ENCODE measurements around the gene LRIF1.

DNA sequence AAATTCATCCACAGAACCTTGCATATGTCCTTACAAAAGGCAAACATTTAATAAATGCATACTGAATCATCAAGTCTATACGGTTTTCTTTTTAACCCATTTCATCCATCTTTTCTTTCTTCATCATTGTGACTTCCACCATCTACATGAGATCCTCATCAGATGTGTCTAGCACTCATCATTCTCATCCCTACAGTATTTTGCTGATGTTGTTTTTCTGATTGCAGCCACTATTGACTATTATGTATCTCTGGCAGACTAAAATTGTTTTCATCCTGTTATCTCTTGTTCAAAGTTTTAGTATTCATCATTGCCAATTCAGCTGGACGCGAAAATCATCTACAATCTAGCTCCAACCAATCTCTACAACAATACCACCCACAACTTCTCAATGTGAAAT, 5.9 kb downstream of the LRIF1 start:
- TF ChIP-seq, protein P1, sequence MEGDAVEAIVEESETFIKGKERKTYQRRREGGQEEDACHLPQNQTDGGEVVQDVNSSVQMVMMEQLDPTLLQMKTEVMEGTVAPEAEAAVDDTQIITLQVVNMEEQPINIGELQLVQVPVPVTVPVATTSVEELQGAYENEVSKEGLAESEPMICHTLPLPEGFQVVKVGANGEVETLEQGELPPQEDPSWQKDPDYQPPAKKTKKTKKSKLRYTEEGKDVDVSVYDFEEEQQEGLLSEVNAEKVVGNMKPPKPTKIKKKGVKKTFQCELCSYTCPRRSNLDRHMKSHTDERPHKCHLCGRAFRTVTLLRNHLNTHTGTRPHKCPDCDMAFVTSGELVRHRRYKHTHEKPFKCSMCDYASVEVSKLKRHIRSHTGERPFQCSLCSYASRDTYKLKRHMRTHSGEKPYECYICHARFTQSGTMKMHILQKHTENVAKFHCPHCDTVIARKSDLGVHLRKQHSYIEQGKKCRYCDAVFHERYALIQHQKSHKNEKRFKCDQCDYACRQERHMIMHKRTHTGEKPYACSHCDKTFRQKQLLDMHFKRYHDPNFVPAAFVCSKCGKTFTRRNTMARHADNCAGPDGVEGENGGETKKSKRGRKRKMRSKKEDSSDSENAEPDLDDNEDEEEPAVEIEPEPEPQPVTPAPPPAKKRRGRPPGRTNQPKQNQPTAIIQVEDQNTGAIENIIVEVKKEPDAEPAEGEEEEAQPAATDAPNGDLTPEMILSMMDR (optimal IDR thresholded peaks at IDR 0.05 in 1 of 3, IDR thresholded peaks at IDR 0.05 in 1 of 3, conservative IDR thresholded peaks at IDR 0.05 in 1 of 3; ENCODE audit: extremely low read depth in 1 of 3, insufficient read depth in 2 of 3, low read length in 3 of 3): no peak
- TF ChIP-seq EZH2 (IDR thresholded peaks at IDR 0.05; ENCODE audit: low read length): no peak
